NCI-H748 (cell line): ENCODE measurements around the gene IL17REL.
A peak's percentile ranks its signal among the peaks of the same experiment; 100 is the strongest.

ENCODE experiments used
- DNase-seq: peaks from one replicate; lab custom pipeline; 2025; ENCODE audit not compliant: unreplicated experiment; lab: John Stamatoyannopoulos, UW

IL17REL gene

GRCh38 chr22:50008151-50009040, 4.2 kb downstream of the IL17REL start:
- peak; percentile 95 for DNase-seq

- DNase-seq, result peak; percentile 16
These were observed 5.5 kb downstream of the IL17REL start for GRCh38 chr22:50007057-50007511.

GRCh38 chr22:50004918-50005317, 7.6 kb downstream of the IL17REL start:
- DNase-seq, result no peak

- no peak for DNase-seq
These were observed 9.8 kb downstream of the IL17REL start for GRCh38 chr22:50002791-50003190.

GRCh38 chr22:50001388-50002231, 11.0 kb downstream of the IL17REL start:
- DNase-seq, result peak; percentile 48

- DNase-seq, result no peak
These were observed 11.8 kb downstream of the IL17REL start for GRCh38 chr22:50000587-50001387.

- no peak for DNase-seq
These were observed 12.5 kb downstream of the IL17REL start for GRCh38 chr22:49999946-50000586.

GRCh38 chr22:49999063-49999945, 13.3 kb downstream of the IL17REL start:
- DNase-seq, result no peak

GRCh38 chr22:49998718-49999062, 13.9 kb downstream of the IL17REL start:
- no peak for DNase-seq

- no peak for DNase-seq
These were observed 14.4 kb downstream of the IL17REL start for GRCh38 chr22:49997932-49998717.

- DNase-seq, result peak; percentile 22
These were observed 15.3 kb downstream of the IL17REL start for GRCh38 chr22:49997251-49997599.

- no peak for DNase-seq
These were observed 15.9 kb downstream of the IL17REL start for GRCh38 chr22:49996518-49997250.

- no peak for DNase-seq
These were observed 16.4 kb downstream of the IL17REL start for GRCh38 chr22:49996119-49996517.

GRCh38 chr22:49995361-49996118, 17.0 kb downstream of the IL17REL start:
- no peak for DNase-seq

- no peak for DNase-seq
These were observed 17.6 kb downstream of the IL17REL start for GRCh38 chr22:49995041-49995360.

GRCh38 chr22:49994361-49995040, 18.1 kb downstream of the IL17REL start:
- no peak for DNase-seq
